HG03095 (cell line): ENCODE data around the gene FIGNL2.

Source experiments
- ATAC-seq: cut with Tn5 transposase; IDR thresholded peaks from one replicate; pipeline ENCODE4 v1.9.1; 2021; ENCODE audit warnings: moderate library complexity; ENCODE audit not compliant: unreplicated experiment

Gene FIGNL2

DNA sequence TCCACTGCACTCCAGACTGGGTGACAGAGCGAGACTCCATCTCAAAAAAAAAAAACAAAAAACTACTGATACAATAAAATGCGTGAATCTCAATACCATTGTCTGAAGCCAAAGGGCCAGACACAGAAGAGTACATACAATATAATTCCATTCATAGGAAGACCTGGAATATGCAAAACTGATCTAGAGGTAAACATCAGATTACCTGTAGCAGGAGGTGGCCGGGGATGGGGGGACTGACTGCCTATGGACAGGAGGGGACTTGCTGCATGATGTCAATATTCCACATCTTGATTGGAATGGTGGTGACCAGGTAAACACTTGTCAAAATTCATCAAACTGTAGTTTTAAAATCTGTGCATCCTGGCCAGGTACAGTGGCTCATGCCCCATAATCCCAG, 12.5 kb upstream of the FIGNL2 start:
- ATAC-seq = no peak

DNA sequence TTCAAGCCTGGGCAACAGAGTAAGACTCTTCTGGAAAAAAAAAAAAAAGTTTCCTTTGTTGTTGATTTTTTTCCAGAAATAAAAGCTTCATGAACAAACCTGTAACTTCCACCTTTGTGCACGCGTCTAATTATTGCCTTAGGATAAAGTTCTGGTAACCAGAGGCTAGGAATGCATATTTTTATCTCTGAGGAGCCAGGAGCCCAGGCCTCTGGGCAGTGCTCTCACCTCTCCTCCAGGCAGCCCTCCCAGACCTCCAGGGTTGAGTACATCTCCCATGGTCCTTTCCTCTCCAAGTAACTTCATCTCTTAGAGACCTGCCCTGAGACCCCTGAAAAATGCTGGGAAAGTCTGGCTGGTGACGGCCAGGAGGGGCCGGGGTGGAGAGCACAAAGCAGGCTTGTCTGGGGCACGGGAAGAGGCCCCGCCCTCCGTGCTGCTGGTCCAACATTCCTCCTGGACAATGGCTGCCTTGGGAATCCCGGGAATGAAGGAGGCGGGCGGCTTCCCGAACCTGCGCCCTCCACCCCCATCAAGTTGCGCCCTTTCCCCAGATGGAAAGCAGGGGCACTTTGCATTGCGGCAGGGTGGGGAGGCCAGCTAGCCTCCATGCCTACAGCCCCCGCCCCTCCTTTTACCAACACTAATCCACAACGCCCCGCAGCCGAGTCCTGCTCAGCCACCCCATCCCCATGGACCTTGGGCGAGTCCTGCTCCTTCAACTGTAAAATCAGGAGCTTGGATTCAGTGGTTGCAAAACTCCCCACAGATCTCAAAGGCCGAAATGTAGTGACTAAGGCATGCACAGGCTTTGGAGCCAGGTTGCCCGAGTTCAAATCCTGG, 7.3 kb upstream of the FIGNL2 start:
- ATAC-seq = no peak

- ATAC-seq = no peak
Measured at GRCh38 chr12:51852404-51853137, 4.1 kb upstream of the FIGNL2 start.

- ATAC-seq = no peak
Measured at GRCh38 chr12:51851413-51852124, 3.1 kb upstream of the FIGNL2 start.

DNA sequence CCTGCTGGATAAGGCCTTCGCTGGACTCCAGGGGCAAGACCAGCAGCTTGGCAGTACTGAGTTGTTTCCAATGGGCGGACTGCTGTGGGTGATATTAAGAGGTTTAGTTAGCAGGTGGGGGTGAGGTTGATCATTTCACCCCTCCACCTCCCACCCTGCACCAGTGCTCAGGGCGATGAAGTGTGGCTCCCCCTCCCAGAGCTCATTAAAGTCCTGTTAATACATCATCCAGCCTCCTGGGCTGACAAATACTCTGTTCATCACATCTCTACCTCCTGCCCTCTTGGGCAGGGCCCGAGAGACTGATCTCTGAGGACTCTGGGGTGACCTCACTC, 2.4 kb upstream of the FIGNL2 start:
- no peak for ATAC-seq

GRCh38 chr12:51850081-51850964, 1.8 kb upstream of the FIGNL2 start:
- ATAC-seq = no peak

DNA sequence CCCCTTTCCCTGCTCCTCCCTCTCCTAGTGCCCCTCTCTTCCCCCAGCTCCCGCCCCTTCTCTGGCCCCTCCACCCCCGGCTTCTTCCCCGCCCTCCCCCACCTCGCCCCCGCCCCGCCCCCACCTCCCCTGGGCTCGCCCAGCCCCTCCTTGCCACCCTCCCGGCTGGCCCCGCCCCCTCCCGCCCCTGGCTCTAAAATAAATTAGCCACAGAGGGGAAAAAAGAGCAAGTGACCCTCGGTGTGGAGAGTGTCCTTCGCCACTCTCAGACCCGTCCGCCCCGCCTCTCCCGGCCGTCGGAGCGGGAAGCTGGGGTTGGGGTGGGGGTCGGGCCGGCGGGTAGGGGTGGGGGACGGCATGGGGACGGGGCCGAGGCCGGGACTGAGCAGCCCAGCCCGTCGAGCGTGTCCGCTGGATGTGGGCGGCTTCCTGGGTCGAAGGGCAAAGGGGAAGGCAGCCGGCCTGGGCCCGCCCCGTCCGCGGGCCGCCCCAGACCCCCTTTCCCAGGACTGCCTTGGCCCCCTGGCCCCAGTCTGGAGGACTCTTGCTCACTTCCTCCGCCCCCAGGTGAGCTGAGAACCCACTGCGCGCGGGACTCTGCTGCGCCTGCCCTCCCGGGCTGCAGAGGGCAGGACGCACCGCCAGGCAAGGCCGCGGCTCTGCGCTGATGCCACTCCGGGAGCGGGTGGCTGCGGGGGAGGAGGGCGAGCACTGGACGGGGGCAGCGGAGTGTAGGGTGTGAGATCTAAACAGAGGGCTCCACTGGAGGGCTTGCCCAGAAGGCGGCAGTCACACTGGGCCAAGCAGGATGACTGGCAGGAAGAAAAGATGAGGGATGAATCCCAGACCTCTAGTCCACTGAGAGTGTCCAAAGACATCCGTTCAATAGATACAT, 570 bp upstream of the FIGNL2 start:
- ATAC-seq = no peak

GRCh38 chr12:51847643-51848325, 734 bp downstream of the FIGNL2 start:
- ATAC-seq = no peak

GRCh38 chr12:51846911-51847642, 1.4 kb downstream of the FIGNL2 start:
- ATAC-seq = no peak

GRCh38 chr12:51846271-51846691, 2.2 kb downstream of the FIGNL2 start:
- no peak for ATAC-seq

- no peak for ATAC-seq
Measured at GRCh38 chr12:51845482-51845881, 3.0 kb downstream of the FIGNL2 start.

- no peak for ATAC-seq
Measured at GRCh38 chr12:51844854-51845253, 3.7 kb downstream of the FIGNL2 start.

GRCh38 chr12:51841727-51842126, 6.8 kb downstream of the FIGNL2 start:
- no peak for ATAC-seq

GRCh38 chr12:51840966-51841365, 7.6 kb downstream of the FIGNL2 start:
- no peak for ATAC-seq

GRCh38 chr12:51839310-51839947, 9.1 kb downstream of the FIGNL2 start:
- ATAC-seq = no peak

- ATAC-seq = no peak
Measured at GRCh38 chr12:51838762-51839161, 9.8 kb downstream of the FIGNL2 start.

- no peak for ATAC-seq
Measured at GRCh38 chr12:51838036-51838435, 10.5 kb downstream of the FIGNL2 start.

- no peak for ATAC-seq
Measured at GRCh38 chr12:51837286-51837685, 11.2 kb downstream of the FIGNL2 start.
